Measurements from ENCODE around the gene MPV17.

MPV17 gene

GRCh38 chr2:27263287-27264252 lies 59.3 kb downstream of the MPV17 start:
- peak; percentile 12 for DNase-seq

GRCh38 chr2:27262379-27263286 lies 60.3 kb downstream of the MPV17 start, which contains the start of gene SLC30A3:
Gene SLC30A3 (minus strand): TSS chr2:27263047. CDS start chr2:27262906, 141 bp downstream.
- DNase-seq: peak; percentile 72

- no peak for DNase-seq
Measured at GRCh38 chr2:27261926-27262298, 61.0 kb downstream of the MPV17 start.

GRCh38 chr2:27261241-27261925 lies 61.5 kb downstream of the MPV17 start:
- no peak for DNase-seq

Data from activated naive CD4-positive, alpha-beta T cell treated with Interleukin-2 at 50 U/mL for 16 hours (primary cell).